Stimulated activated CD4-positive, alpha-beta T cell treated with anti-CD3 and anti-CD28 coated beads, Interleukin-2, amount 100 ng/mL, for 48 hours (primary cell): ENCODE results near the gene LEO1.
A peak's percentile ranks its signal among the peaks of the same experiment; 100 is the strongest.

Experiments used
- DNase-seq, 2 donors: peaks; one replicate each; pipeline ENCODE4 v3.0.0-alpha.2; 2020

Gene LEO1

DNA sequence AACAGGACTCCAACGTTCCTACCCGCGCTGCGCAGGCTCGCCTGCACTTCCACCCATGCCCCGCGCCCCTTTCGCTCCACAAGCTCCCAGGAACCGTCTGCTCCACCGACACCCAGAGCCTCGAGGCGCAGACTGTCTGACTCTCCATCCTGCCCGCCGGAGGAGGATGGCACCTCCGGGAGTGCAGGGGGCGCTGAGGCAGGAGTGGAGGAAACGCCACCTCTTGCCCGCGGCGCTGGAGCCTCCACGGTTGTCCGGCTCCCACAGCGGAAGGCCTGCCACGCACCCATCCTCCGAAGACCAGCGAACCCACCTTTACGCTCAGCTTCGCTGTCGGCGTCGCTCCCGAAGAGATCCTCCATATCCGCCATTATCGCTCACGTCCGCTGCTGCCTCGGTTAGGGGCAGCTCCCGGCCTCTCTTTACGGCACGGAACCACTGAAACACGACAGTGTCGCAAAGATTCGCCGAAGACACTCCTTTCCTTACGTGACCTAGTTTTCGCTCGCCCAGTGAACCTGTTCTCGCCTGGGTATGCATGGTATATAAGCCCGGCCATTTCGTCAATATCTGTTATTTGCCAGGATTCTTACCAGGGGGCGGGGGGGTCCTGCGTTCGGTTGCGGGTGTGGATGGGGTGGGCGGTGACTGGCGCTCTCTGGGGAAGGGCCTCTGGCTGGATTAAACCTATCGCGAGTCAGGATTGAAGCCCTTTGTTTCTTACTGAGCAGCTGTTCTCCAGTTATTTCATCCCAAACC is at the start of gene LEO1:
Gene LEO1 (minus strand): TSS at position 404 of the 759 bp plus-strand sequence. CDS start 33 bp downstream, at position 371.
- peak; percentile 74 to 83 for DNase-seq

DNA sequence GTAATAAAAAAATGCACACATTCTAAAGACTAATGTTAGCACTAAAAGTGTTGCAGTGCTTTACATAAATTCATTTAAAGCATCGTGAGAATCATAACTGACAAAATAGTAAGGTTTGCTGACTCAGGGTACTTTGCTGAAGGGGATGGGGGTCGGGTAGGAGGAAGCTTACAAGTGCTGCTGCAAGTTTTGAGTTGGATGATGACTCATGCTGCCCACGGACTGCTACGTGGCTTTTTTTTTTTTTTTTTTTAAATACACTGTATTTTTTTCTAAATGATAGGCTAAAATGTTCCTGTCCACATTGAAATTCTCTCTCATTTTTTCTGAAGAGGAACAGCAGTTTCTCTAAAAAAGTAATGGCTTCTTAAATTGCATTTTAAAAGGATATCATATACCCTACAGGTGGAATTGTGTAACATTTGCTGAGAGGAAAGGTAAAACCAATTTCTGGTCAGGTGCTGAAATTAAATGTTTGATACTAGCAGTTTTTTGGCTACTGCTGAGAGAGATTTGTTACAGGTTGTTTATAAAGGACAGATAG is 49.6 kb upstream of the LEO1 start:
- DNase-seq = peak; percentile 45 to 59

DNA sequence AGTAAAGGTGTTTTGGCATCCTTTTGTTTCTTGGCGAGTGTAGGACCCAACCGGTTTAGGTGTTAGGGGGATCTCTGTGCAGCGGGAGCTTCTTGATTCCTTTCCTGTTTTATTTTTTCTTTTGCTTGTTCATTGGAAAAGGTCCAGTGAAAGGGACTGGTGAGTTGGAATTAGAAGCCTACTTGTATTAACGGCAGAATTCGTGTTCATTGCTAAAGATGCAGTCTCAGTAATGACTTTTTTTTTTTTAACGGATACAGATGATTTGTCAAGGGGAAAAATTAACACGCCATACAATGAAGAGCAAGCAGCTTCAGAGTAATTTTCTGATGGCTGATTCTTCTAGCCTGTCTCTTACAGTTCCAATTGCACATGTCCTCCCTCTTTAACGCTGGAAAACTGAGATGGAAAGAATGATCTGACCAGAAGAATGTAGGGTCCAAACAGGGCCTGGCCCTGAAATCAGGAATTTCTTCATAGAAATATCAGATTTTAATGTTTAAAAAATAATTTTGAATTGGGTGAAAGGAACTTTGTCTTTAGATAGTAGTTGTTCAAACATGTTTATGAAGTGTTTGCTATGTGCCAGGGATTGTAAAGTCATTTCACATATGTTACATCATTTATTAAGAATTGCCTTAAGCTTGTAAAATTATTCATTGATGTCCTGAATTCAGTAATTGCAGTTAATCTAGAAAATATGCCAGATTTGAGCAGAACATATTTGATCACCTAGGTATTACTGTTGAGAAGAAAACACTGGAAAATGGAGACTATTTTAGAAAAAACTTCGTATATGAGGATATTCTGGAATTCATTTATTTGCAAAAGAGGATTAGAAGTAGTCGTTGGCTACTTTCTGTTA is 48.9 kb upstream of the LEO1 start:
- DNase-seq = no peak

DNA sequence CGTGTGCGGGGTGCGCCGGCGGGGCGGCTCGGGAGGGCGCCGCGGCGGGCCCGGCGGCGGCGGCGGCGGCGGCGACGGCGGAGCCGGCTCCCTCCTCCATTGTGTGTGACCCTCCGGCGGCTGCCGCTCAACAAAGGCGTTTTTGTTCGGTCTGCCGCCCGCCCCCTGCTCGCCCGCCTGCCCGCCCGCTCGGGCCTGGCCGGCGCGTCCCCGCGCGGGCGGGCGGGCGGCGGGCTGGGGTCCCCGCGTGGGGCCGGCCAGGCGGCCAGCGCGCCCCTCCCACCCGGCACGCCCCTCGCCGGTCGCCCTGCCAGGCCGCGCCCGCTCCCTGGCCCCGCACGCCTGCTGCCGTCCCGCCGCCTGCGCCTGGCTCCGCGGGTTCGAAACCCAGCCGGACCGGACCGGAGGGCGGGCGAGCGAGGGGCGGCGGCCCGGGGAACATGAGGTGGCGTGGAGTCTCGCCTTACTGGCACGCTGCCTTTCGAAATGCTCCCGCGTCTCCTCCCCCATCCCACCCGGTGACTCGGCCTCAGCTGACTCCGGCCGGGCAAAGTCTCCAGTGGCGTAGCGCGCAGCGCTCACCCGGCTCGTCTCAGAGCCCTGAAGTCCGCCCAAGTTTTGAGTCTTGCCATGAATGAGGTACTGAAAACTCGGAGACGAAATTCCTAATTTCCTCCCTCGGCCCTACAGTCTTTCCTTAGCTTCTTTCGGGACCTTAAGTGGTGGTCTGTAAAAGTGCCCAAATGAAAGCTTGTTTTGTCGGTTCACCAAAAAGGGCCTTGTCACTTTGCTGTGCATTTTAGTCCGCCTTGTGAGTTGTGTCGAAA is 48.0 kb upstream of the LEO1 start:
- DNase-seq = peak; percentile 54 to 62

DNA sequence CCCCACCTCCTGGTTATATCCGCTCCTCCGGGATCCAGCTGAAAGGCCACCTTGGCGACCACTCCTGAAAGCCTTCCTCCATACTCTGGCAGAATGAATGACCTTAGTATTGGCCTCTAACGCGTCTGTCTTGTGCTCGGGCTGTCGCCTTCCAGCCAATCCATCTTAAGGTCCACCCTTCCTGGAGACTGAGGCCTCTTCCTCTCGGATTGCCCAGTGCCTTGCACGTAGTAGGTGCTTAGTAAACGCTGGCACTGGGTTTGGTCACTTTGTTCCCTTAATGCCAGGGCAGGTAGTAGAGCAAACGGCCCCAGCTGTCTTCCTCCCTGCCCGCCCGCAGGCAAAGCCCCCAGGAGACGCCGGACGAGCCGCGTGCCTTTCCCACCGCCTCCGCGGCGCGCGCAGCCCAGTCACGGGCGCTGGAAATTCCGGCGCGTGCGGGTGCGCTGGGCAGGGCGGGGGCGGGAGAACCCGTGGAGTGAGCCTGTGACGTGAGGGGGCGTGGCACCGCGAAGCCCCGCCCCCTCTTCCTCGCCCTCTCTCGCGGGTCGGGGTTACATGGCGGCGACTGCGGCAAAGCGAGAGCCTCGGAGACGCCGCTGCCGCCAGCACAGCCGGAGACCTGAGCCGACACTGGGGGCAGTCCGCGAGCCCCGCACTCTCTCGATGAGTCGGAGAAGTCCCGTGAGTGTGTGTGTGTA is 47.3 kb upstream of the LEO1 start, which contains the start of gene MAPK6:
Gene MAPK6 (plus strand): TSS at position 527 of the 701 bp plus-strand sequence. CDS start 27,242 bp downstream, outside the sequence.
- peak; percentile 93 to 95 for DNase-seq

DNA sequence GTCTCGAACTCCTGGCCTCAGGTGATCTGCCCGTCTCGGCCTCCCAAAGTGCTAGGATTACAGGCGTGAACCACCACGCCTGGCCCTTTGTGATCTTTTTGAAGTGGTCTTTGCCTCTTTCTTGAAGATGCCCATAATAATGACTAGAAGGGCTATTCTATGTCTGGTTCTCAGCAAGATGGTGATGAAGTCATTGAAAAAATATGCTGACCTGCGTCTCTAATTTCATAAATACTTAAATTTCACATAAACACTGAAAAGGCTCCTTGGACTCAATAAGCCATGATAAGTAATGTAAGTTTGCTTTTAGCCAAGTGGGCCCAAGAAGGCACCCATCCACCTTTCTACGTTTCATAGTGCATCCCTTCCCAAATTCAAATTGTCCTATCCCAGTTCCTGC is 46.7 kb upstream of the LEO1 start:
- no peak for DNase-seq

DNA sequence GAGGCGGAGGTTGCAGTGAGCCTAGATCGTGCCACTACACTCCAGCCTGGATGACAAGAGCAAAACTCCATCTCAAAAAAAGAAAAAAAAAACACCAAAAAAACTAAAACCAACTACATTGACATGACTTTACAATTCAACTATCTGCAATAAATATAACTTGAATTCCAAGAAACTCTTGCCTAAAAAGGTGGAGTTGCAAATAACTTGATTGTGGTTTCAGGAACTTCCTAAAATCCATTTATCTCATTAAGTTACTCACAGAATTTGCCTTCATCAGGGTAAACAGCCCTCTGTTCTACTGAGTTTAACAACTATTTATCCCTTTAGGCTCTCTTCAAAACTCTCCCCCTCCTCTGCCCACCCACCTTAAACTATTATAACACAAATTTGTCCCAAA is 44.7 kb upstream of the LEO1 start:
- DNase-seq = no peak

DNA sequence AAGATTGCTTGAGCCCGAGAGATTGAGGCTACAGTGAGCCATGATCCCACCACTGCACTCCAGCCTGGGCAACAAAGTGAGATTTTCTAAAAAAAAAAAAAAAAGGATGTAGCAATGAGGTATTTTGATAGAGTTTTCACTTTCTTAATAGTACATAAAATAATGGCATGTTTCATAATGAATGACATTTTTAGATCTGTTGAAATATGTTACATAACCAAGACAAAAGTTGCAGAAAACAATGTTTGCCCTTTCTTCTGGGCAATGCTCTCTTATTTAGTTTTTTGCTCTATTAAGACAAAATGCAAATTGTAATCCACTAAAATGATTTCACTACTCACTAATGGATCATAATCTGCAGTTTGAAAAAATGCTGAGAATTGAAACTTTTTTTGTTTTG is 43.0 kb upstream of the LEO1 start:
- DNase-seq = no peak

DNA sequence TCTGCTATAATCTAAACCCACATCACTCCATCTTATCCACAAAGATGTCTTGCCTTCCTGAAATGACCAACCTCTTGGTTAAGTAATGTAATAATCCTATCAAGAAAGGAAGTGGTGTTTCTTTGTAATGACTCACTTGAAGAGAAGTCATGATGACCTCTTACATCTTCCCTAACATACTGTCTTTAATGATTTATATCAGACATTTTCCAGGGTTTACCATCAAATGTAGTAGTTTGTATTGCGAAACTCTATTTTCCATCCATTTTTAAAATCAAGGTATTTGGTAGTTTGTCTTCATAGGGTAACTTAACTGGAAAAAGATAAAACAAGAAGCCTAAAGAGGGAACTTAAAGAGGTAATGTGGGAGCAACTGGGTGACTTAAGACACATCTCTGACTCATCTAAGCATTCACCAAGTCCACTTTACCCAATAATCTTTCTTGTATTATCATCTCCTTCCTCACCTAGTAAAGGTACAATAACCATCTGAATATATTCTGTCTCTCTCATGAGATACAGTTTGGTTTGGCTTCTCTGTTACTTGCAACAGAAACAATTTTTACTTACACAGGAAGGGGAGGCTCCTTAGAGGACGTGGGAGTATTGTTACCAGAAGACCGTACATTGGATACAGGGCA is 41.7 kb upstream of the LEO1 start:
- DNase-seq = no peak

DNA sequence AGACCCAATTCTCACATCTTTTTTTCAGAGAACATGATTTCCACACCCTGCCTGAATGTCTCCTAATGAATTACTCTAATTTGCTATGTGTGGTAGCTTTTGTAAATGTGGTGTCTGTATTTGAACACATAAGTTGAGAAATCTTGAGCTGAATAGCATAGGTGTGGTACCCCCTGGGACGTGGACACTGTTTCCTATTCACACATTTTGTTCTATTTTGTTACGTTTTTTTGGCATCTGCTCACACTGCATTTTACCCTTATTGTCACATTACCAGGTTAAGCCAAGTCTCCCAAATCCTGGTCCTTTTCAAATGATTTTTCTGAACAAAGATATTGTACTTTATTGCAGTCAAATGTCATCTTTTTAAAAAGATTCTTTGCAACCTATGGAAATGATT is 40.6 kb upstream of the LEO1 start:
- no peak for DNase-seq

DNA sequence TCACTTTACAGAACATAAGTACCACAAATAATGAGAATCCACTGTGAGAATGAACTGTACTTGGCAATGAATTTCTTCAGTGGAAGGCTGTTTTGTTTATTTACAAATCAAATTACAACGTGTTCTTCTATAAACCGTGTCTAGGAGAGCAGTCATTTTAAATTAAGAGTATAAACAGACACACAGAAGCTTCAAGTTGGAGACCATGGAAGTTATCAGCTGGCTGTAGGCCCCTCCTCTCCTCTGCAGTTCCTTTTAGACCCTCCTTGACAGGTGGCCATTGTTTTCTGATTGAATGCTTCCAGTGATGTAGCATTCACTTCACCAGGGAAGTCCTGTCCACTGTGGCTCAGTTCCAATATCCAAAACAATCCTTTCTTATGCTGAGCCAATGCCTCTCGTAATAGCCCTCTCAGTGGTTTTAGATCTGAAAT is 40.1 kb upstream of the LEO1 start:
- DNase-seq = no peak

DNA sequence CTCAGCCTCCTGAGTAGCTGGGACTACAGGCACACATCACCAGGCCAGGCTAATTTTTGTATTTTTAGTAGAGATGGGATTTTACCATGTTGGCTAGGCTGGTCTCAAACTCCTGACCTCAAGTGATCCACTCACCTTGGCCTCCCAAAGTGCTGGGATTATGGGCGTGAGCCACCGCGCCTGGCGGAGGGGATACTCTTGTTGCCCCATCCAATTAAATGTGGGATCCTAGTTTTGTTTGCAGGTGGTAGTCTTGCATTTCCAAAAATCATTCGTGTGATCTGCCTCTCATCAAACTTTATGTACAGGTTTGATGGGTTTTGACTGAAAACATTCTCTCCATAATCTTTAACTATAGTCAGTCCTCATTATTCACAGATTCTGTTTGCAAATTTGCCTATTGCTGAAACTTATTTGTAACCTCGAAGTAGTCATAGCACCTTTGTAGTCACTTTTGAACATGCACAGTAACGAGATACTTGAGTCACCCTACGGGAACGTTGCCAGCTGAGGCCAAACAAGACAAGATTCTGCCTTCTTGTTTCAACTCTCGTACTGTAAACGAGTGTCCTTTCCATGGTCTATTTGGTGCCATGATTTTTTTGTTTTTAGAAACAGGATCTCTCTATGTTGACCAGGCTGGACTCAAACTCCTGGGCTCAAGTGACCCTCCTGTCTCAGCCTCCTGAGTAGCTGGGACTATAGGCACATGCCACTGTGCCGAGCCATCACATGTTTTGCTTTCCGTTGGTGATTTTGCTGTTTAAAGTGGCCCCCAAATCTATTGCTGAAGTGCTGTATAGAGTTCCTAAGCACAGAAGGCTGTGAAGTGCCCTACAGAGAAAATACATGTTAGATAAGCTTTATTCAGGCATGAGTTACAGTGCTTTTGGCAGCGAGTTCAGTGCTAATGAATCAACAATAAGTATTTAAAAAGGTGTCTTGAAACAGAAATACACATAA is 39.3 kb upstream of the LEO1 start:
- peak; percentile 59 to 60 for DNase-seq

DNA sequence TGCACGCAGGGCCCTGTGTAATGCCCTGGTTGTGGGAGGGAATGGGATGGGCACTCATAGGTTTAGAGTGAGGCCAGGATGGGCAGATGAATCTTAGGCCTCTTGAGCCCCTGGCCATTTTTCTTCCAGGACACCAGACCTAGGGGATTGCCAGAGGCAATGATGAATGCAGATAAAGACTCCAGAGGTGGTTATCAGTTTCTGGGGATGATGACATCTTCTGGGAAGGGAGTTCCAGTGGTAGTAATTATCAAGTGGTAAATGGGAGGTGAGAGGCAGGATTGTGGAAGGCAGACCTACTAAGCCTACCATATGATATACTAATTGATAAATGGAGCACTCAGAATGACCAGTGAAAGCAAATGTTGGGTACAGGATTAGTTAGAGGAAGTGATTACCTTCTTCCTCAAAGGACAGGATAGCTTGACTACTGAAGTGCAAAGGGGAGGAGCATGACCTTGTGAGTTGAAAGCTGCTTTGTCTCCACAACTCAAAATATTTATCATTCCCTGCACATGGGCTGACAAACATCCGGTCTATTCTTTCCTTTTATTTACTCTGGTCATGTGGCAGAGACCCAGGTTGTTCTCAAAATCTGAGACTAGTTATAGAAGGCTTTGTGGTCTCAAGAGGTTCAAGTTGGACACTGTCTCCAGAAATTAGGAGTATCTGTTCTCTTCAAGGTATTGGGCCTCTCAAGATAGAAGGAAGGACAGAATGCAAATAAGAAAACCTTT is 37.3 kb upstream of the LEO1 start:
- no peak for DNase-seq

DNA sequence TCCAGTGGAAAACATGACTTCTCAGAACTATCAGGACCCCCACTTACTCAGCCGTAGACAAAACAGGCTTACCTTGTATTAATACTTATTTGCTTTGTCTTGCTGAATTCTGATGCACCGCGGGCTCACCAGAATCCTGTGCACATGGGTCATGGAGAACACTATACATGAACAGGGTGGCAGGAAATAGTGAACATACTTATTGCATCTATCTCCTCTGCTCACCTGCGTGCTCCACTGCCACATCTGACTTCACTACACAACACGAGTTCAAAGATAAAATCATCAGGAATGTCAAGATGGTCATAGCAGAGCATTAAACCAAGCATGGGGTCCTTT is 36.8 kb upstream of the LEO1 start:
- DNase-seq = no peak

DNA sequence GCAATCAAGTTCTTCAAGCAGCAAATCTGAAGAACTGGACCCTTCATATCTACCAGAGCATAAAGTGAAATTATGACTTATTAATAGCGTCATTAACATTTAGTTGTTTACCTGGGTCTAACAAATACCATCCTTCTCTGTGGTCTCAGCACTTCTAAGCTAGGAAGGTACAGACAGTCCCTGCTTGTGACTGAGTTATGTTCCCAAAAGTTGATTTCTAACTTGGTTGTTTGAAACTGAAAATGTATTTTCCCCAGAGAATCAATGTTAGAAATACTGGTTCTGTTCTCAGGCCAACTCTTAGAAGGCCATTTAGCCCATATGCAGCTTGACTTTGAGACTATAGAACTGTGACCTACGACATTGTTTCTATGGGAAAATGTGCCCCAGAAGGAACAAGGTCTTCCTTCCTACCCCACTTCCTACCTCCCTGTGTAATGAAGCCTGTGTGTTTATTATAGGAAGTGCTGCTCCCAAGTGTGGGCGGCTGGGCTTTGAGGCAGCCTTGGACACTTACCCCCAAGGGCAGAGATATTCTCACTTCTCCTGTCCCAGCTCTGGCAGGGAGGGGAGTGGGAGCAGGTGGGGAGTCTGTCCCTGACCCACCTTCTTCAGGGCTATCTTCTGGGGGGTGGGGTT is 35.2 kb upstream of the LEO1 start:
- no peak for DNase-seq

DNA sequence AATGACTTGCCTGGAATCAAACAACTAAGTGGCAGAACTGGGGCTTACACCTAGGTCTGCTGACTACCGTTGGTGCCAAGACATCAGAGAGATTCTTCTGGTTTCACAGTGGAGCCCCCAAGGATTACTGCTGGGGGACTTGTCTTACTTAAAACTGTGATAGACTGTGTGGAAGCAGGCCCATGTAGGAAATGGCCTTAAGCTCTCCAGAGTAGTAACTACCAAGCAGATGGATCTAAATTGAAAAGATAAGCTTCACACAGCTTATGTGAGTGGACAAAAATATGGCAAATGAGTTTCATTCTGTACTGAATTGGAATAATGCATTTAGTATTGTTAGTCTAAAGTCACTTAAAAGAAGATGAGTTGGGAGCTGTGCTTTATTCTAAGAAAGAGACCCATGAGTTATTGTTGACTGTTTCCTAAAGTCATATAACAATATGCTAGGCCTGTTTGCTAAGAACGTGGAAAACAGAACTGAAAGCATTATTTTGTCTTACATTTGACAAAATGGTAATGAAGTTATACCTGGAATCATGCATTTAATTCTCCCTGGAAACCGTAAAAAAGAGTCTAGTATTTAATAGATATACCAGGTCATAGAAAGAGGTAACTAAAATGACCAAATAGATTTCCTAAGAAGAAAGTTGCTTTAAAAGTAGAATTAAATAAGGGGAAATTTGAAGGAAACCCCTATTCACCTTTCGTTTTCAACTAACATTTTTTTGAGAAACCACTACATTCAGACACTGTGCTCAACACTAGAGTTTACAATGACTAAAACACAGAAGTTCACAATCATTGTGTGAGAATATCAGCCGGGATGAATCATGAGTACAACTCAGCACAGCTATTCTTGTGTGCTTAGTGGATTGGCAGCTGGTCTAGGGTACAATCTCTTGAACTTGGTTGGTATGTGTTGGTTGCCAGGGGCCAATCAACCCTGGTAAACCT is 34.4 kb upstream of the LEO1 start:
- DNase-seq = no peak

DNA sequence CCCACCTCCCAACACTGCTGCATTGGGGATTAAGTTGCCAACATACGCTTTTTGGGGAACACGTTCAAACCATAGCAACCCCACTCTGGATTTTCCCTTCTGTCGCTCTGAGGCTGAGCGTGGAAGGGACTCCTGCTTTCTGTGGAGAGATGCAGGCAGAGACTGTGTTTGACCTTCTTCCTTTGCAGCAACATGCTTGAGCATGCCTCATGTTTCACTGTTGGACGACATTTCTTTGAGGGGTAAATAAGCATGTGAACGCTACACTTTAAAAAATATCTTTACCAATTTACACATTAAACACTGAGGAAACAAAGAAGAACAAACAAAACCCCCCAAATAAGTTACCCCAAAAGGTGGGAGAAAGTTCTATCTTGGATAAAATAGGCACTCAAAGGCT is 33.2 kb upstream of the LEO1 start:
- DNase-seq = no peak

DNA sequence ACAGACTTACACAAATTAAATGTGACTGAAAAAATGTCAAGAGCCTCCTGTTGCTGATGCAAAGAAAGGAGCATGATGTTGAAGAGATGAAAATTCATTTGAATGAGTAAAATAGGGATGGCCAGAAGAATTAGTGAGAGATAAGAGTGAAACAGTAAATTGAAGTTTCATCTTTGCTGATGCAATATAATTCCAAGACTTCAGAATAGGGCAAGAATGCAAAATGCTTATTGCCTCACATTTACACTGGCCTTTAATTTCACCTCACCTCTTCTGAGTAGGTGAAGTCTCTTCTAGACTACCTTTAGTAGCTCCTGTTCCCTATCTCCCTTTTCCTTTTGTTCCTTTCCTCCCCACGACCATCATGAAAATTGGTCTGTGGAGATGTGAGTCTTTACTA is 32.1 kb upstream of the LEO1 start:
- DNase-seq = no peak
